Sigmoid colon (tissue), 7 donors: ENCODE data around the gene DDX25. TPM values are rescaled to one million over a fixed set of nuclear protein-coding genes. Genes with fewer than 3 reads are reported as not detected.

Experiments used
- DNase-seq: peaks from one replicate; pipeline ENCODE4 v3.0.0-alpha.2; 2019
- H3K27ac ChIP-seq, 4 donors: fragments of 200-600 bp; sonication (generic); one replicate each; pipeline ENCODE4 v1.5.1; 2016 to 2019; ENCODE audit warnings: mild to moderate bottlenecking in 1 of 4
- H3K27me3 ChIP-seq, 3 donors: fragments of 200-600 bp; sonication (generic); one replicate each; pipeline ENCODE4 v1.5.1; 2019; ENCODE audit warnings: mild to moderate bottlenecking in 1 of 3
- H3K36me3 ChIP-seq, 4 donors: fragments of 200-600 bp; sonication (generic); one replicate each; pipeline ENCODE4 v1.5.1; 2016 to 2019
- H3K4me1 ChIP-seq, 4 donors: fragments of 200-600 bp; sonication (generic); one replicate each; pipeline ENCODE4 v1.5.1; 2017 to 2019
- H3K4me3 ChIP-seq, 4 donors: fragments of 200-600 bp; sonication (generic); one replicate each; pipeline ENCODE4 v1.5.1; 2017 to 2019; ENCODE audit warnings: mild to moderate bottlenecking in 2 of 4, moderate library complexity in 1 of 4
- H3K9me3 ChIP-seq, 4 donors: fragments of 200-600 bp in 3 of 4; sonication (generic) in 3 of 4; one replicate each; pipeline versions ENCODE4 v1.5.1 to v1.6.1; 2013 to 2019
- CTCF ChIP-seq, 4 experiments: fragments of 450-650 bp in 3 of 4; fragments of 200-600 bp in 1 of 4; IDR thresholded peaks; one replicate each; pipeline ENCODE4 v1.5.1; 2016 to 2019; ENCODE audit warnings: antibody characterized with exemption in 4 of 4, mild to moderate bottlenecking in 3 of 4, moderate library complexity in 2 of 4
- EP300 ChIP-seq, 4 donors: sonication (generic); formaldehyde crosslinking; IDR thresholded peaks; one replicate each; pipeline ENCODE4 v1.6.1; 2017; ENCODE audit warnings: antibody characterized with exemption in 4 of 4
- POLR2A ChIP-seq, 2 donors: fragments of 450-650 bp; IDR thresholded peaks; one replicate each; pipeline ENCODE4 v1.6.1; 2016; ENCODE audit warnings: antibody characterized with exemption in 2 of 2, mild to moderate bottlenecking in 2 of 2, moderate library complexity in 2 of 2
- POLR2AphosphoS5 ChIP-seq, 4 donors: sonication (generic); formaldehyde crosslinking; IDR thresholded peaks; one replicate each; pipeline ENCODE4 v1.6.1; 2017; ENCODE audit warnings: antibody characterized with exemption in 4 of 4
- WGBS, 2 donors: extraction: QIAGEN DNeasy Blood & Tissue Kit; methylation state at CpG; one replicate each; pipeline ENCODE4 v1.1.7; 2013; 5-methylcytosine and 5-hydroxymethylcytosine counted together
- intact Hi-C: fragments of 100-400 bp; cut with DNase I; formaldehyde crosslinking; loops from one replicate; pipeline ENCODE4 v1.15.1; 2023
- polyA plus RNA-seq, 3 donors: library from polyadenylated mRNA; stranded (reverse); fragments of 200-250 nt; gene quantifications; one replicate each; pipeline ENCODE4 v1.2.3, GENCODE V29; 2013
- total RNA-seq, 4 donors: library from RNA; depleted of rRNA; stranded (reverse); fragments of >200 nt; gene quantifications; one replicate each; pipeline ENCODE4 v1.1.0, GENCODE V29; 2016
- donor health status: healthy with polysubstance abuse.
- donor health status: Bipolar disorder and iron deficiency.
- donor health status: healthy.

Gene DDX25
- total and polyA plus RNA-seq, 7 donors = 0.14 to 1.7 (median 0.42) TPM; not detected in 1

- H3K4me1 ChIP-seq = peaks cover 0 to 17% (median 8%) of the 10 kb centered on the region in 4 donors
- H3K4me3 ChIP-seq = no peak overlapping the region
- H3K27me3 ChIP-seq = no peaks in the 10 kb centered on the region
- H3K27ac ChIP-seq = no peak overlapping the region
- WGBS, 2 donors = 36 to 38% methylated on average over 20 of the region's 20 CpGs
- H3K36me3 ChIP-seq = no peaks in the 10 kb centered on the region
- intact Hi-C loops = loop anchor here (5.0 kb wide), 1 partner anchor 250 kb away; no protein-coding TSS in a partner anchor
- TF ChIP-seq POLR2A (IDR thresholded peaks at IDR 0.05) (no peak), POLR2AphosphoS5 (IDR thresholded peaks at IDR 0.05) (no peak), EP300 (IDR thresholded peaks at IDR 0.05) (no peak), CTCF (IDR thresholded peaks at IDR 0.05) (peak in 3 of 4 experiments; percentile 9 to 35 (median 26))
- no peaks in the 10 kb centered on the region for H3K9me3 ChIP-seq
- peak; percentile 60 for DNase-seq
These were observed 37.6 kb downstream of the DDX25 start for GRCh38 chr11:125941619-125942611.

- Histone ChIP-seq H3K9me3 (no peaks in the 10 kb centered on the region), H3K27ac (no peak overlapping the region), H3K4me3 (no peak overlapping the region), H3K4me1 (peaks cover 0 to 17% (median 8%) of the 10 kb centered on the region in 4 donors), H3K36me3 (no peaks in the 10 kb centered on the region), H3K27me3 (no peaks in the 10 kb centered on the region)
- 91 to 92% methylated on average over 12 of the region's 12 CpGs for WGBS, 2 donors
- intact Hi-C loops = loop anchor here (5.0 kb wide), 1 partner anchor 249 kb away; no protein-coding TSS in a partner anchor
- no peak for DNase-seq
- TF ChIP-seq POLR2A (IDR thresholded peaks at IDR 0.05) (no peak), POLR2AphosphoS5 (IDR thresholded peaks at IDR 0.05) (no peak), EP300 (IDR thresholded peaks at IDR 0.05) (no peak)
These were observed 38.6 kb downstream of the DDX25 start for GRCh38 chr11:125942771-125943428.

GRCh38 chr11:125943661-125944349 is 39.5 kb downstream of the DDX25 start:
- no peak for DNase-seq
- intact Hi-C loops = loop anchor here (5.0 kb wide), 1 partner anchor 248 kb away; no protein-coding TSS in a partner anchor
- H3K9me3 ChIP-seq = no peaks in the 10 kb centered on the region
- 86 to 91% methylated on average over 9 of the region's 9 CpGs for WGBS, 2 donors
- no peak overlapping the region for H3K4me3 ChIP-seq
- H3K36me3 ChIP-seq = no peaks in the 10 kb centered on the region
- TF ChIP-seq POLR2AphosphoS5 (IDR thresholded peaks at IDR 0.05) (no peak), EP300 (IDR thresholded peaks at IDR 0.05) (no peak), POLR2A (IDR thresholded peaks at IDR 0.05) (no peak), CTCF (IDR thresholded peaks at IDR 0.05) (no peak)
- H3K27me3 ChIP-seq = no peaks in the 10 kb centered on the region
- peaks cover 0 to 11% (median 3%) of the 10 kb centered on the region in 4 donors for H3K4me1 ChIP-seq
- no peak overlapping the region for H3K27ac ChIP-seq

GRCh38 chr11:125944350-125945010 is 40.2 kb downstream of the DDX25 start:
- Histone ChIP-seq H3K4me1 (peaks cover 0 to 5% (median under 1%) of the 10 kb centered on the region in 4 donors), H3K27me3 (no peaks in the 10 kb centered on the region), H3K27ac (no peak overlapping the region), H3K9me3 (no peaks in the 10 kb centered on the region), H3K4me3 (no peak overlapping the region), H3K36me3 (no peaks in the 10 kb centered on the region)
- WGBS, 2 donors = 83 to 88% methylated on average over 13 of the region's 13 CpGs
- TF ChIP-seq POLR2AphosphoS5 (IDR thresholded peaks at IDR 0.05) (no peak), CTCF (IDR thresholded peaks at IDR 0.05) (no peak), POLR2A (IDR thresholded peaks at IDR 0.05) (no peak), EP300 (IDR thresholded peaks at IDR 0.05) (no peak)
- peak; percentile 52 for DNase-seq
- intact Hi-C loops = loop anchor here (5.0 kb wide), 1 partner anchor 248 kb away; no protein-coding TSS in a partner anchor
